H1 (cell line): ENCODE measurements around the gene B4GALNT1. TPM values are rescaled to one million over a fixed set of nuclear protein-coding genes. Genes with fewer than 3 reads are reported as not detected.

Experiments used
- RNF2 ChIP-seq: fragments of 200-900, 300-1000 bp; sonication (generic); IDR thresholded peaks from 2 replicates; pipeline ENCODE4 v1.7.1; 2016; ENCODE audit warnings: borderline replicate concordance, low read depth, mild to moderate bottlenecking, antibody characterized with exemption, low read length; ENCODE audit not compliant: poor library complexity, severe bottlenecking; ENCODE audit errors: missing control alignments
- polyA plus RNA-seq, 7 experiments: library from polyadenylated mRNA; depleted of rRNA in 3 of 7; stranded (reverse) in 5 of 7; unstranded in 2 of 7; fragments of >200 nt in 5 of 7; fragments of 200-250 nt in 2 of 7; gene quantifications; 1 replicate in 5 of 7; 2 replicates in 1 of 7; 4 replicates in 1 of 7; pipeline versions ENCODE4 v1.2.1 to v1.2.3, GENCODE V29; 2011 to 2013; ENCODE audit warnings: missing spikeins in 2 of 7, mixed read lengths in 2 of 7
- total RNA-seq: library from RNA; stranded (reverse); fragmentation: NEBNext Ultra II Directional; extraction: Animal tissue kit (Norgen Biotek cat#: 25700); gene quantifications from 2 replicates; pipeline ENCODE4 v1.2.1, GENCODE V29; 2021

B4GALNT1 gene
- total and polyA plus RNA-seq, 2 of the 8 experiments (the other 6 are each of a cell fraction or from before 2014, with no cell fraction given): 1.5 to 2.3 TPM

- TF ChIP-seq RNF2: peak; percentile 68
Observed at GRCh38 chr12:57628280-57629191, 4.5 kb downstream of the B4GALNT1 start (continued).
